Suprapubic skin (tissue), 4 donors: ENCODE results near the gene LIN28A.

Source experiments
- POLR2A ChIP-seq, 2 donors: fragments of 450-650 bp; IDR thresholded peaks; one replicate each; pipeline ENCODE4 v1.6.1; 2017; ENCODE audit warnings: antibody characterized with exemption in 2 of 2, mild to moderate bottlenecking in 2 of 2, moderate library complexity in 2 of 2
- POLR2AphosphoS5 ChIP-seq, 3 donors: sonication (generic); formaldehyde crosslinking; IDR thresholded peaks; one replicate each; pipeline ENCODE4 v1.6.1; 2017; ENCODE audit warnings: antibody characterized with exemption in 3 of 3
- TF ChIP-seq, protein P1 (sequence below), 2 donors: fragments of 200-600 bp in 1 of 2; fragments of 450-650 bp in 1 of 2; sonication (generic) in 1 of 2; IDR thresholded peaks; one replicate each; pipeline ENCODE4 v1.5.1; 2016 to 2019; ENCODE audit warnings: antibody characterized with exemption in 2 of 2, mild to moderate bottlenecking in 1 of 2, moderate library complexity in 1 of 2

DNA sequence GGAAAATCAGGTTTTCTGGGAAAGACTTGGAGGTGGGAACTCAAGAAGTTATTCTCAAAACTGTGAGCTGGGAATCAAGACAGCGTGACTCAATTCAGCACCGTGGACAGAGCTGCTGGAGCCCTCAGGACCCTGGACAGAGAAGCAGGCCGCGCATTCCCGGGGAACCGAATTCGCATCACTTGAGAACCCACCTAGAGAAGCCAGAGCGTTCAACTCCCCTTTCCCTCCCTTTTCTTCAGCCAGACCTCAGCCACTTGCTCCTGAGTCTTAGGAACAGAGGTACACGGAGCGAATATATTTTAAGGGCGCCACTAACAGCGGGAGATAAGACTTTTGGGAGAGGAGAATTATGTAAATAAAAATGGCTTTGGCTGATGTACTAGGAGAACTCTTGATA, 2.0 kb upstream of the LIN28A start:
- TF ChIP-seq, protein P1, sequence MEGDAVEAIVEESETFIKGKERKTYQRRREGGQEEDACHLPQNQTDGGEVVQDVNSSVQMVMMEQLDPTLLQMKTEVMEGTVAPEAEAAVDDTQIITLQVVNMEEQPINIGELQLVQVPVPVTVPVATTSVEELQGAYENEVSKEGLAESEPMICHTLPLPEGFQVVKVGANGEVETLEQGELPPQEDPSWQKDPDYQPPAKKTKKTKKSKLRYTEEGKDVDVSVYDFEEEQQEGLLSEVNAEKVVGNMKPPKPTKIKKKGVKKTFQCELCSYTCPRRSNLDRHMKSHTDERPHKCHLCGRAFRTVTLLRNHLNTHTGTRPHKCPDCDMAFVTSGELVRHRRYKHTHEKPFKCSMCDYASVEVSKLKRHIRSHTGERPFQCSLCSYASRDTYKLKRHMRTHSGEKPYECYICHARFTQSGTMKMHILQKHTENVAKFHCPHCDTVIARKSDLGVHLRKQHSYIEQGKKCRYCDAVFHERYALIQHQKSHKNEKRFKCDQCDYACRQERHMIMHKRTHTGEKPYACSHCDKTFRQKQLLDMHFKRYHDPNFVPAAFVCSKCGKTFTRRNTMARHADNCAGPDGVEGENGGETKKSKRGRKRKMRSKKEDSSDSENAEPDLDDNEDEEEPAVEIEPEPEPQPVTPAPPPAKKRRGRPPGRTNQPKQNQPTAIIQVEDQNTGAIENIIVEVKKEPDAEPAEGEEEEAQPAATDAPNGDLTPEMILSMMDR (IDR thresholded peaks at IDR 0.05): no peak
- TF ChIP-seq POLR2A (IDR thresholded peaks at IDR 0.05) (no peak), POLR2AphosphoS5 (IDR thresholded peaks at IDR 0.05) (no peak)
